Nephron (organoid): ENCODE results near the gene DSTN.
"Not testable (repeated sequence)": the region's sequence is repeated elsewhere in the genome, so short reads cannot be mapped to it uniquely, and the experiment has no call there.

ENCODE experiments used
- H3K27ac Mint-ChIP-seq, 3 experiments: 2 replicates each; pipeline ENCODE4 v1.8.0; 2020; ENCODE audit warnings: mixed read lengths in 3 of 3, mild to moderate bottlenecking in 2 of 3, moderate library complexity in 1 of 3
- H3K27me3 Mint-ChIP-seq: 2 replicates; pipeline ENCODE4 v1.8.0; 2021; ENCODE audit warnings: low read depth, mild to moderate bottlenecking, moderate library complexity, mixed read lengths
- H3K36me3 Mint-ChIP-seq: 2 replicates; pipeline ENCODE4 v1.8.0; 2020; ENCODE audit warnings: low read depth, mixed read lengths
- H3K4me1 Mint-ChIP-seq: 2 replicates; pipeline ENCODE4 v1.8.0; 2020; ENCODE audit warnings: mixed read lengths
- H3K4me3 Mint-ChIP-seq, 3 experiments: 2 replicates each; pipeline ENCODE4 v1.8.0; 2020; ENCODE audit warnings: mild to moderate bottlenecking in 3 of 3, mixed read lengths in 3 of 3, moderate library complexity in 2 of 3
- H3K9me3 Mint-ChIP-seq: 2 replicates; pipeline ENCODE4 v1.8.0; 2020; ENCODE audit warnings: mixed read lengths
- CTCF ChIP-seq, 3 experiments: fragments of 200-600 bp; sonication (generic); IDR thresholded peaks; one replicate each; pipeline ENCODE4 v1.5.0; 2021; ENCODE audit warnings: antibody characterized with exemption in 3 of 3; ENCODE audit not compliant: unreplicated experiment in 3 of 3

The DSTN gene

GRCh38 chr20:17658648-17658993 lies 88.7 kb downstream of the DSTN start:
- Mint-ChIP-seq H3K4me1 (peaks cover 74% of the 10 kb centered on the region), H3K36me3 (peaks cover 72% of the 10 kb centered on the region), H3K9me3 (no peaks in the 10 kb centered on the region), H3K27me3 (no peaks in the 10 kb centered on the region), H3K27ac (no peak overlapping the region), H3K4me3 (no peak overlapping the region)
- TF ChIP-seq CTCF (IDR thresholded peaks at IDR 0.05; ENCODE audit: unreplicated experiment in 3 of 3): no peak

GRCh38 chr20:17659344-17659743 lies 89.5 kb downstream of the DSTN start:
- H3K9me3 Mint-ChIP-seq, H3K4me3 Mint-ChIP-seq, H3K27me3 Mint-ChIP-seq, H3K27ac Mint-ChIP-seq: not testable (repeated sequence)
- peaks cover 77% of the 10 kb centered on the region for H3K4me1 Mint-ChIP-seq
- H3K36me3 Mint-ChIP-seq: peaks cover 68% of the 10 kb centered on the region
